ENCODE measurements around the gene SNAP47.

Gene SNAP47

DNA sequence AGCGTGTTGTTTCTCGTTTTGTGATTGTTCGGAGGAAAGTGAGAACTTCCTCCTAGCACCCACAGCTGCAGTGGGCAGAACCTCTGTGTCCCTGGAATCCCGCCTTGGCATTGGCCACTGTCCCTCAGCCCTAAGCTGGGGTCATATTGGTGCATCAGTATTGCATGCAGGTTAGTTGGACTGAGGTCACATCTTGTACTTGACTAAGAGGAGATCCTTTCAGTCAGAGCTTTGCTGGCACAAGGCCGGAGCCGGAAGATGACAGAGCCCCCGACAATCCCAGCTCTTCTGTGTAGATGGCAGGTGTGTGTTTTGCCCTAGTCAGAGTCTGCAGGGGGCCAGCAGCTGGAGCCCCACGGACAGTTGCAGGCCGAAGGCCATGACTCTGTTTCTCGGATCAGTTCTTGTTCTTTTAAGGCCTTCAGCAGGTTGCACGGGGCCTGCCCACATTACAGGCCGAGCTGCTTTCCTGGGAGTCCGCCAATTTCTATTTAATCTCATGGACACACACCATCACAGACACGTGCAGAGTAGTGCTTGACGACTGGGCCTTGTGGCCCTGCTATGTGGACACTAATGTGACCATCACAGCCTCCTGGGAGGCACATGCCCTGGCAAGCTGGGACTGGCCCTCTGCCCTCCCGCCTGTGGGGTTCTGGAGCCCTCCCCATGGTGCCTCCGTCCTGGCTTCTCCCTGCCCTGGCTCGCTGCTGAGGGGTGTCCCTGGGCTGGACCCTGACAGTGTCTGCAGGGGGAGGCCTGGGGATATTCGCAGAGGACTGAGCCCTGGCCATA is 14.9 kb downstream of the SNAP47 start:
- DNase-seq (ENCODE audit: low read depth) = no peak

DNA sequence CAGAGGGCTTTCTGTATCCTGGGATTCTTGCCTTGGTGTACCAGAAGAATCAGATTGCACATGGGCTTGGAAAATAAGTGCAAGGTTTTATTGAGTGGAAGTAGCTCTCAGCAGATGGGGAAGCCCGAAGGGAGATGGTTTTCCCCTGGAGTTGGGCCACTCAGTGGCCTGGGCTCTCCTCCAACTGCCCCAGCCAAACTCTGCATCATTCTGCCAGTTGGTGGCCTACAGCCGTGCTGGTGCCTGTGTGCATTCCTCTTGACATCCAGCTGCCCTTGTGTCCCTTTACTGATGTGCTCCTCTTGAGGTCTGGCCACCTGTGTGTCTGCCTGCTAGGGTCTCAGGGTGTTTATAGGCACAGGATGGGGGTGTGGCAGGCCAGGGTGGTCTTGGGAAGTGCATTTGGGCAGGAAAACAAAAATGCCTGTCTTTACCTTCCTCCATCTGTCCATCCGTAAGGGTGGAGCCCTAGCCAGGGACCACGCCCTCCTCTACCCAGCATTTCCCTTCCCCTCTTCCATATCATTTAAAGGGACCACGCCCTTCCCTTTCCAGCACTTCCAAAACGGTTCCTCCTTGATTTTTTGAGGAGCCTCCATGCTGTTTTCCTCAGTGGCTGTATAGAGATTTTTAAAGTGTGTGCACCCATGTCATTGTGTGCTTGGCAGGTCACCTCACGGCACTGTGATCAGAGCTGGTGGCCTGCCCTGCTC is 18.9 kb downstream of the SNAP47 start:
- no peak for DNase-seq (ENCODE audit: low read depth)

DNA sequence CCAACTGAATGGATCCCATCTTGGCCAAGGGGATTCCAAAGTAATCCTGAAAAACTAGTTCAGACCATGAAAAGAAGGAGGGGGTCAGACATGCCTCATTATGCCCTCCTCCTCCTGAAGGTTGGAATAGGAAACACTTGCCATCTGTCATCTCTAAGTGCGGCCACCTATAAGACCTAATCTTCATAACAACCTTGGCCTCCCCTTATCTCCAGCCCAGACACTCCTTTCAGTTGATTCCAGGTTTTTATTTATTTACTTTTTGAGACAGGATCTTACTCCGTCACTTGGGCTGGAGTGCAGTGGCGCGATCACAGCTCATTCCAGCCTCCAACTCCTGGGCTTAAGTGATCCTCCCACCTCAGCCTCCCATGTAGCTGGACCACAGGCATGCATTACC is 19.7 kb downstream of the SNAP47 start:
- DNase-seq (ENCODE audit: low read depth) = no peak

DNA sequence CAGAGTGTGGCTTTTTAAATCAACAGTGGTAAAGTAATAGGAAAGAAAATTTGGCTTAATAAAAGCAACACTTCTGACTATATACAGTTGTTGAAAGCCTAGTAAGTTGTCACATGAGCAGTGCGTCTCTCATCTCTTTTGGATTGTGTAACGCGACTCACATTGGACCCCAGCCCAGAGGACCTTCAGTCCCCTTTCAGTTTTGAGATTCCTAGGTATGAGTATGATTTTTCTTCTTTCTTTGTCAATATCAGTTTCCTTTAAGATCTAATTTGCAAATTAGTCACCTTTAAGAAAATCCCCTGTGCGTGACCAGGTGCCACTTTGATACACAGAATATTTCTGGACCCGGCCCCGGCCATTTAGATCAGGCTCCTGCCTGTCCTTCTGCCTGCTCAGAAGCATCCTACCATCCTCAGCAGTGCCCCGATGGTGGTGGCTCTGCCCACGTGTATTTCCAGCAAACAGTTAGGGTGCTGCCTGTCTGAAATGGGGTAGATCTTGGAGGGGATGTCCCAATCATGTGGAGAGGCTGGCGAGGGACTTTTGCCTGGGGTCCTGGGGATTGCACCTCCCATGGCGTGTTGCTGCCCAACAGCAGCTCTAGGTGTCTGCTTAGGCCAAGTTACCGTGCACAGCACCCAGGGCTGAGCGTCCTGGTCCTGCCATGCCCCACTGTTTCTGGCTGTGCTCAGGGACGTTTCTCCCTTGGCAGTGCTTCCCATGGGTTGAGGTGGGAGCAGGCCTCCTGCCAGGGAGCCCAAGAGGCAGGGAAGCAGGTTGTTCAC is 21.1 kb downstream of the SNAP47 start:
- no peak for DNase-seq (ENCODE audit: low read depth)

DNA sequence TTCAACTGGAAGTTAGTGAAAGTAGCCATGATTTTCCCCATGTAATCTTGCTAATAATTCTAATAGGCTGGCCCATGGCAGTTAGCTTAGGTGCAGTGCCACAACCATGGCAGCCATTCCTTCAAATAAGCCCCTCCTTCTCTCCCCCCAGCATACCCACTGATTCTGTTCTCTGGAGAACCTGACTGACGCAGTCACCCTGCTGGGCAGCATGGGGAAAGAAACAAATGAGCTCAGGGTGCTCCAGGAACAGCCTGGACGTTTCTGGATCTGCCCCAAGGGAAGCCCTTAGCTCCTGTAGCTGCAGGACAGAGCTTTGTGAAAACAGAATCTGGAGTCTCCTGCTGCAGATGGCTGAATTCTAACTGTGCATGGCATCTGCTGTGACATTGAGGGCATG is 22.5 kb downstream of the SNAP47 start:
- DNase-seq (ENCODE audit: low read depth) = no peak

DNA sequence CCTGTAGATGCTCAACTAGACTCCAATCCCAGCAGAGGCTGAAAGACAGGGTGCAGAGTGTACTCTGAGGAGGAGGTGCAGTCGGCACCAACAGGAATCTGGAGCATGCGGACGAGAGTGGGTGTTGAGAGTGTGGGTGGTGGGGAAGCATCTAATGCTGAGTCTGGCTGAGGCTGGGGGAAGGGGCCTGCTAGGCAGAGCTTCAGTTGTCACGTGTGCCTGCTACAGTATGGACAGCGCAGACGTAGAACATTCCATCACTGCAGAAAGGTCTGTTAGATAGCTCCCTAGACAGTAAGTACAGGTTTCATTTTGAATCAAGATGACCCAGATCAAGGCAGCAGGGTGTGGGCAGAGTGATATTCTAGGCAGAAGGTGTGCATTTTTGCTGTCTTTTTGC is 23.1 kb downstream of the SNAP47 start:
- no peak for DNase-seq (ENCODE audit: low read depth)

DNA sequence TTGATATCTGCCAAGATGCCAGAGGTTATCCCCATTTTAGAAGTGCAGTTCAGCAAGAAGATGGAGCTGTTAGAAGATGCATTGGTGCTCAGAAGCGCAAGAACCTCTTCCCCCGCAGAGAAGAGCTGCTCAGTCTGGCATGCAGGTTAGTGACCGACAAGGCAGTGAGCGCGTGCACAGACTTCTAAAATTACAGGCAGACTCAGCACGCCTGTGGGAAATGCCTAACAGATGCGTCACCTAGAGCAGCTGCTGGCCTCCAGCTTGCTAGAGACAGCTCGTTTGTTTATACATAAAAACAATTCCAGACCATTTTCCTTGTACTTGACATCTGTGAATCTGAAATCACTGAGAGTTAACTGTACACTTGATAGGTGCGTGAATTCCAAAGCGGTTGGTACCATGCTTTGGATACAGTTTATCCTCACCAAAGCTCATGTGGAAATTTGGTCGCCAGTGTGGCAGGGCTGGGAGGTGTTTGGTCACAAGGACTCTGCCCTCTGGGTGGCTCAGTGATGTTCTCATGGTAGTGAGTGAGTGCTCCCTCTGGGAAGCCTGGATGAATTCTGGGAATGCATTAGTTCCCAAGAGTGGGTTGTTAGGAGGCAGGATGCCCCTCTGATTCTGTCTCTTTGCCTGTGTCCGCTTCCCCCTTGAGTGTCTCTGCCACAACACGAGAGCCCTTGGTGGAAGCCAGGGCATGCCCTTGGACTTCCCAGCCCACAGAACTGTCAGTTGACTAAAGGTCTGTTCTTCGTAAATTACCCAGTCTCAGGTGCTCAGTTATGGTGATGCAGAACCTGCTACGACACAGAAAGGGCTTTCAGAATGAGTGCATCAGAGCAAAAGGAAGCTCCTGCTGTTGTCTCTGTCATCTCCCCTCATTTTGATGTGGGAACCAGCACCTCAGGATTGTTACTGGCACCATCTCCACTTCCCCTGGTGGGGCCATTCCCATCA is 24.4 kb downstream of the SNAP47 start:
- no peak for DNase-seq (ENCODE audit: low read depth)

DNA sequence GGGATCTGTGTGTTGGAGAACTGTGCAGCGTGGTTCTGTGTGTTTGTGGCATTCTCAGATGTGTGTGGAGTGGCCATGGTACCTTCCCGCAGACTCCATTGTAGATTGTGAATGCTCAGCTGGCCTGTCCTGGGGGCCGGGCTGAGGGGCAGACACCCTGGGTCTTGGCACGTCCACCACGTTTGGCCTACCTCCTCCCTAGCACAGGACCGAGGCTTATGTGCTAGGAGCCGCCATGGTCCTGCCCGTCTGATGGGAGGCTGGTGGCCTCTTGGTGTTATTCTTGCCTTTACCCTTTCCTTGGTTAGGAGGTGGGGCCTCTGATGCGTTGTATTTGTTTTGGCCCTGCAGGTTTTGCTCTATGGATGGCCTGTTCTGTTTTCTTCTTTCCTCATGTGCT is 25.1 kb downstream of the SNAP47 start:
- DNase-seq (ENCODE audit: low read depth) = no peak

DNA sequence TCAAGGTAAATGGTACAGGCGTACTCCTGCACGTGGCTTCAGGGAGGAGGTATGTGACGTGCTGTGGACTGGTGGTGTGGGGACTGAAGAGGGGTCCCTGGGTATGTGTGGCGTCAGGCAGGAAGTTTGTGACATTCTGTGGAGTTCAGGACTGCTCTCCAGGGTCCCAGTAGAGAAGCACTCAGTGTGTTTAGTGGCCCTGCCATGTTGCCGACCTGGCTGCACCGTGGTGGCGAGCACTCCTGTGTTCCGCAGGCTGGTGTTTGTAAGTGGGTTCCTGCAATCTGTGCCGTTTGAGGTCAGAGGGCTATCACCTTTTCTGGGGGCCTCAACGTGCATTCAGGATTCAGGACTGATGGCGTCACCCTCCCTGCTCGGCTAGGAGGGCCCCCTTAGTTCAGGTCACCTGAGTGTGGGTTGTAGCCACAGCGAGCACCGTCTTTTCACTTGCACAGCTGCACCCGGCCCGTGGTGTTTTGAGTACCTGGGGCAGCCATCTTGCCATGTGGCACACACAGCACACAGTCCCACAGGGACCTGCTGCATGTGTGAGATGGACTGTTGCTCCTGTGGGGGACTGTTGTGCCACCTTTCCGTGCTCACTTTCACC is 26.5 kb downstream of the SNAP47 start:
- DNase-seq (ENCODE audit: low read depth) = no peak

DNA sequence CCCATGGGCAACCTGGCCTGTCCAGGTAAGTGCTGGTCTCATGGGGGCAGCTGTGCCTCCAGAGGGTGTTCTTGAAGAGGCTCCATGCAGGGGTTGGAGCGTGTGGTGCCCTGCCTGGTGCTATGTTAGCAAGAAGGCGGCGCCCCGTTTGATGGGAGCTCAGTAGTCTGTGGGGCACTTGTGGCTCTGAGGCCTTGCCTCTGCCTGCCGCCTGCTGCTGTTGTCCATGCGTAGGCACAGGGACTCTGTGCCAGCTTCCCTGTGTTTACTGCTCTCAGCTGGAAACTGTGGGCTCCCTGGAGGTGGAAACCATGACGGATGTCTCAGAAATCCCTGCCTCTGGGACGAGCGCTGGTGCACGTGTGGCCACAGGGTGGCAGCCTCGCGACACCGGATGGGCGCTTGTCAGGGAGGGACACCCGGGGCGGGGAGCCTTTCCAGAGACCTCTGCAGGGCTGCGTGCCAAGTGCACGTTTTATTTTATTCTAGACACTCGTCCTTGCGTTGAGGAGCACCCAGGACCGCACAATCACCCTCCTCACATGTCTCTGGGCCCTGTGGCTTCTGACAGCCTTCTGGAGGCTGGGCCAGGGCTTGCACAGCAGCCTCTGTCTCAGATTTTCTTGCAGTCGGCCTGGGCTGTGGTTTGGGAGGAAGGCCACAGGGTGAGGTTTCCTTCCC is 27.1 kb downstream of the SNAP47 start:
- DNase-seq (ENCODE audit: low read depth) = peak; percentile 56

DNA sequence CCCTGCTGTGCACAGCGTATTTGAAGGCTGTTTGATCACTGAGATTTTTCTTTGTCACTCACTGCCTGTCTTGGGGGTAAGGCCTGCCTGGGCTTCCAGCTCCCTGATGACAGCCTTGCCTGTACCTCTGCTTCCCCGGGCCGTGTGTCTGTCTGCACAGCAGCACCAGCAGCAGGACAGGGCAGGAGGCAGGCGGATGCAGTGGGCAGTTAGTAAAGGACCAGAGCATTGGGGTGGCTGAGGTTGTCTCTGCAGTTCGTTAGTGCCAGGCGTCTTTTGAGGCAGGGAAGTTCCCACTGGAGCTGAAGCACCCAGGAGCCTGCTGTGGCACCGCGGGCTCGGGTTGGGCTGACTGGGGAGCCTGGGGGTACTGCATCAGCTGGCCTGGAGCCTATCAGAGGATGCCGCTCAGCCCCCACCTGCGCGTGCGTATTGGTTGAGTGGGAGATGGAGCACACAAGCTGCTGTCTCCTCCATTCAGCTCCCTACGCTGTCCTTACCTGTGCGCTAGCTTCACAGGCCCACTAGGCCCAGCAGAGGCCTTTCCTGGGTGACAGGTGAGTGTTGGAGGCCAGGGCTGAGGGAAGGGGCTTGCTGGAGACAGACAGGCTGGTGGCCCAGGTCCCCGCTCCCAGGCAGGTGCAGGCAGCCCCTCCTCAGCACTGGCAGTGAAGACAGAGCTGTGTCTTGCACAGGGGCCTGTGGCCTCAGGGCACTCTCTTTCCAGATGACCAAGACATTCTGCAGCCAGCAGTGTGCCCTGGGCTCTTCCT is 28.2 kb downstream of the SNAP47 start:
- DNase-seq (ENCODE audit: low read depth) = no peak

DNA sequence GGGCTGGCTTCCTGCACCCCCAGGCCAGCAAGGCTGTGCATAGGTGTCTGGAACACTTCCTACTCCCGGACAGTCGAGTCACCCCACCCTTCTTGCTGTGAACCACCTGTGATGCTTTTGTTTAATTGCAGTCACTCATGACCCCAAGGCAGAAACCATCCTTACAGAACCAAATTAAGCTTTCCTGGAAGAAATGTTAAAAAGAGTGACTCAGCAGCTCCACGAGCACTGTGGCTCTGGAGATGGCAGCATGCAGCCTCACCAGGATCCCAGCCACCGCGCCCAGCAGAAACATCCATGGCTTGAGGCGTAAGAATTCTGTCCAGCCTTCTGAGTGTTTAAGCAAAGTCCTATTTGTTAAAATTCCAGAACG is 28.8 kb downstream of the SNAP47 start:
- DNase-seq (ENCODE audit: low read depth) = no peak

DNA sequence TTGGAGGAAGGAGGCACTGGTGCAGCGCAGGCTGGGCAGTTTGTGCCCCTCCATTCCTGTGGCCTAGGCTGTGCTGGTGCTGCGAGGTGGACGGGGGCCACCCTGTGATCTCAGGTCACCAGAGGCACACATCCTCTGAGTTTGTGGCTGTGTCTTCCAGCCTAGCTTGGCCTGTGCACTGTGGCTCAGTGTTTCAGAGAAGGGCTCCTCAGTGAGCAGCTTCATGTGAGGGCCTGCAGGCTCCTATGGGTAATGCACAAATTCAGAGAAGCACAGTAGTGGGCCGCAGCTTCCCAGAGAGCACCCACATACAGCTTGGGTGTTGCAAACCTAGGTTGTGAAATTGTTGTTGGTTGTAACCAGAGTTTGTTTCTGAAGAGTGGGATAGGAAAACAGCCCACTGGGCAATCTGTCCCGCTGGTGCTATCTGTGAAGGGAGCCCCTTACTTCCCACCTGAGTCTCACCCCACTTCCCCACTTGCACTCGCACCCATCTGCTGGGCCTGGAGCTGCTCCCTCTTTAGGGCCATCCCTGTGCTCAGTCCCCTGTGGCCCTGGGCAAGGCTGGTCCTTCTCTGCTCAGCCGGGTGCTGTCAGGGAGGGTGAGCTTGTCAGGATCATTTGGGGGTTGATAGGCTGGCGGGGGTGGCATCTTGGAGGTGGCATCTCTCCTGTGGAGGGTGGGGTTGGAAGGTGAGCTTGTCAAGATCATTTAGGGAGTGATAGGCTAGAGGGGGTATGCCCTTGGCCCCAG is 30.2 kb downstream of the SNAP47 start:
- DNase-seq (ENCODE audit: low read depth) = no peak

DNA sequence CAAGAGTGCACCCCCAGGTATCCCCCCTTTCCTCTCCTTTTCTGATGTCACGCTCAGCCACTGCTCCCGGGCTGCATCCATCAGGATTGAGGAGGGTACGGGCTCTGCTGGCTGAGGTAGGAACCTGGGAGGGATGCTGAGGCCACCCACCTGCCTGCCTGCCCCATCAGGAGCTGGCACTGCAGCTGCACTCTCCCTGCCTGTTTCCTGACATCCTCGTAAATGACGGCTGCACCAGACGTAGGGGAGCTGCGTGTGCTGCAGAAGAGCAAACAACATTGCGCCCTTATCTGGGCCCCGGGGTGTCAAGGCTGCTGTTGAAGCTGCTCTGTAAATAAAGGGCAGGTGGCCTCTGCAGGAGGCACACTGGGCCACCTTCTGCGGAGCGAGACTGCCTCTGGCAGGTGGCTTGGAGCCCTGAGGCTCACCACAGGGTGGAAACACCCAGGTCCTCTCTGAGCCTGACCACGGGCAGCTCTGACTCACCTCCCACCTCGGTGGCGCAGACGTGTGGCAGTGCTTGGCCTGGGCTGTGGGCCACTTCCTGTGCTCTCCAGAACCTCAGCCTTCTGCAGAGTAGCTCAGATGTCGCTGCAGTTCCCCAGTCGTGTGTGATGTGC is 30.9 kb downstream of the SNAP47 start:
- no peak for DNase-seq (ENCODE audit: low read depth)

DNA sequence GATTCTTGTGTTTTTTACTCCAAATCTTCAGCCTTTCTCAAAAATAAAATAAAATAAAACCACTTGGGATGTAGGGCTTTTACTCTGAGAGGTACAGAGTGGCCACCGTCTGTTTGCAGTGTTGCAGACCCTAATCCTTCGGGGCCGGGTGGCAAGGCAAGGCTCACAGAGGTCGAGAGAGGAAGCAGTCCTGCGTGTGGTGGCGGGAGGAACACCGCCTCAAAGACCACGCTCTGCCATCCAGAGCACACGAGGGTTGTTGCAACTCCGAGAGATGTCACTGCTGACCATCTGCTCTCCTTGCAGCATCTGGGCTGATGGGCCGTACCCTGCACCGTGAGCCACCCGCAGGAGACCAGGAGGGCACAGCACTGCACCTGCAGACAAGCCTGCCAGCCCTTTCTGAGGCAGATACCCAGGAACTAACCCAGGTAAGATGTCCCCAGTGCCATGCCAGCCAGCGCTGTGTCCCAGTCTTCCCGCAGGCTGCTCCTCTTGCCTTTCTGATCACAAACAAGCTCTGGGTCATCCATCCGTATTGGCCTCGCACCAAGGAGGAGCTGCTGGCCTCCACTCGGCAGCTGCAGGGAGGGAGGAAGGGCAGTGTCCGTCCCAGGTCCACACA is 31.5 kb downstream of the SNAP47 start:
- DNase-seq (ENCODE audit: low read depth) = no peak

DNA sequence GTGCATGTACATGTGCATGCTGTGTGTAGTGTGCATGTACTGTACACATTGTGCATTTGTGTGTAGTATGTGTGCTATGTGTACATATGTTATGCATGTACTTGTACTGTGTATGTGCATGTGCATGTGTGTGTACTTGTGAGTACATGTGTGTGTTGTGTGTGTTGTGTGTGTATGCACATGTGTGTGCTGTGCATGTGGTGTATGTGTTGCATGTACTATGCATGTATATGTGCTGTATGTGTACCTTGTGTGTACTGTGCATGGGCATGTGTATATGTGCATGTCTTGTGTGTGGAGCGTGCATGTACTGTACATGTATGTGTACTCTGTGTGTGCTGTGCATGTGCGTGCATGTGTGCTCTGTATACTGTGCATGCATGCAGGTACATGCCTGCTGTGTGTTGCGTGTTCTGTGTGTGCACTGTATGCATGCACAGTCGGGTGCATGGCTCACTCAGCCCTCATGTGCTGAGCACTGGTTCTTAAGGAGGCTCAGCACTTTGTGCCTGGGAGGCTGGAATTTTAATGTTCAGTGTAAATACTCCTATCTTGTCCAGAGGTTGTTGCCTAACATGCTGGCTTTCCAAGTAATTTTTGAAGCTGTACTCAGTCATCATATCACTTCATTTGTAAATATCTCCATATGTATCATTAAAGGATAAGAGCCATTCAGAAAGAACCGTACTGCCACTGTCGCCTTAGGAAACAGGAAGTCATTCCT is 32.3 kb downstream of the SNAP47 start:
- DNase-seq (ENCODE audit: low read depth) = no peak

DNA sequence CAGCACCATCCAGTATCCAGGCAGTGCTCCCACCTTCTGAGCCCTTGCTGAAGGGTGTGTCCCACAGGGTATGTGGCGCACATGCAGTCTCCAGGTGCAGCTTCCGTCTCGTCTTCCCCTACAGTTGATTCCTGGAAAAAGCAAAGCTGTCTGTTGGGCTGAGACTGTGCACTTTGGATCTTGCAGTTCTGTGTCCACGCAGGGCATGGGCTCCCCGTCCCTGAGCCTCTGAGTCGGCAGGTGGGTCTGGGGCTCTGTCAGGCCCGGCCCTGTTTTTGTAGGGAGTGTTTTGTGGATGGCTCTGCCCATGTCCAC is 32.8 kb downstream of the SNAP47 start:
- no peak for DNase-seq (ENCODE audit: low read depth)

DNA sequence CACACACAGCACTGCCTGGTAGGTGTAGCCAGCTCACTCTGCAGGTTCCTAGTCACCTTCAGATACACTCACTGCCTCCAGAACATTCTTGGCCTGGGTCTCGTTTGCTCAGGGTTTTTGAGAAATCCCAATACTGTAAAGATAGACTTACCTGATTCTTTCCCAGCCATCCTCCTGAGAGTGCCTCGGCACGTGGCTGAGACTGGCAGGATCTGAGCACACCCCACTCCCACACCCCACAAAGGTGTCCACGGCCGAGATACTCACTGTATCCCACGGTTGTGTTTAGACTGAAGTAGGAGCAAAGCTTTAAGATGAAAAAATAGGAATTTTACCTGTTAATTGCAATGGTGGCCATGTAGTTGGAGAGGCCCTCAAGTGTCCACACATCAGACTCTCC is 33.4 kb downstream of the SNAP47 start:
- DNase-seq (ENCODE audit: low read depth) = no peak

All from CMK (cell line).